PC-3 (cell line): Measurements from ENCODE around the gene LZTFL1.

Experiments used
- CTCF ChIP-seq: fragments of 300-600 bp; sonication (generic); conservative IDR thresholded peaks from 2 replicates; pipeline ENCODE4 v1.5.1; 2017; ENCODE audit warnings: antibody characterized with exemption, low read depth, mild to moderate bottlenecking, low read length
- EZH2 ChIP-seq: fragments of 300-600 bp; sonication (generic); IDR thresholded peaks from one replicate; pipeline ENCODE4 v1.6.1; 2017; ENCODE audit warnings: antibody characterized with exemption, mild to moderate bottlenecking, low read length; ENCODE audit not compliant: unreplicated experiment

- TF ChIP-seq EZH2 (no peak), CTCF (no peak)
Observed at GRCh38 chr3:45841420-45841756, 531 bp downstream of the LZTFL1 start.
